HepG2 (cell line): Measurements from ENCODE around the gene EPN2.
"Not testable (repeated sequence)": the region's sequence is repeated elsewhere in the genome, so short reads cannot be mapped to it uniquely, and the experiment has no call there.

Source experiments
- BCL6 ChIP-seq: IDR thresholded peaks from 2 replicates; pipeline ENCODE4 v1.6.1; 2016; ENCODE audit warnings: missing genetic modification reagents, missing compliant biosample characterization
- CTCF ChIP-seq: sonication (generic); formaldehyde crosslinking; IDR thresholded peaks from 2 replicates; pipeline ENCODE4 v1.5.0; 2020; ENCODE audit warnings: mild to moderate bottlenecking, missing genetic modification reagents, moderate library complexity
- GTF3A ChIP-seq: sonication (generic); formaldehyde crosslinking; conservative IDR thresholded peaks from 2 replicates; pipeline ENCODE4 v1.4.0; 2020; ENCODE audit warnings: mild to moderate bottlenecking, missing genetic modification reagents
- MAF1 ChIP-seq: sonication (generic); formaldehyde crosslinking; IDR thresholded peaks from 2 replicates; pipeline ENCODE4 v1.5.0; 2020; ENCODE audit warnings: missing genetic modification reagents, borderline replicate concordance
- MAX ChIP-seq: IDR thresholded peaks from 2 replicates; pipeline ENCODE4 v1.6.1; 2012; ENCODE audit warnings: inconsistent platforms
- MNT ChIP-seq: fragments of 450-650 bp; IDR thresholded peaks from 2 replicates; pipeline ENCODE4 v1.6.1; 2016
- PRDM4 ChIP-seq: sonication (generic); formaldehyde crosslinking; IDR thresholded peaks from 2 replicates; pipeline ENCODE4 v1.9.0; 2021; ENCODE audit warnings: missing genetic modification reagents, borderline replicate concordance
- RFX3 ChIP-seq: IDR thresholded peaks from 2 replicates; pipeline ENCODE4 v1.6.1; 2016; ENCODE audit warnings: missing biosample characterization, missing genetic modification reagents
- RNF2 ChIP-seq: fragments of 450-650 bp; conservative IDR thresholded peaks from 2 replicates; pipeline ENCODE4 v1.6.1; 2016; ENCODE audit warnings: low read depth
- ZNF512B ChIP-seq: sonication (generic); formaldehyde crosslinking; IDR thresholded peaks from 2 replicates; pipeline ENCODE4 v1.5.1; 2020; ENCODE audit warnings: missing genetic modification reagents, mild to moderate bottlenecking, borderline replicate concordance
- ZNF574 ChIP-seq: sonication (generic); formaldehyde crosslinking; IDR thresholded peaks from 2 replicates; pipeline ENCODE4 v1.4.0; 2020; ENCODE audit warnings: missing genetic modification reagents
- ZZZ3 ChIP-seq: sonication (generic); formaldehyde crosslinking; IDR thresholded peaks from 2 replicates; pipeline ENCODE4 v1.4.0; 2020; ENCODE audit warnings: missing genetic modification reagents, mild to moderate bottlenecking, borderline replicate concordance

GRCh38 chr17:19218914-19219313 lies 18.3 kb upstream of the EPN2 start:
- TF ChIP-seq PRDM4 (CRISPR knock-in tag); CTCF (CRISPR knock-in tag); ZZZ3 (CRISPR knock-in tag); MAF1 (CRISPR knock-in tag); ZNF574 (CRISPR knock-in tag); RFX3 (CRISPR knock-in tag); ZNF512B; MNT; GTF3A; RNF2; MAX; BCL6 (CRISPR knock-in tag): not testable (repeated sequence)
